ENCODE data around the gene MMP20.

MMP20 gene

GRCh38 chr11:102590276-102591049, 34.7 kb downstream of the MMP20 start:
- no peak for DNase-seq

- DNase-seq = no peak
Observed at GRCh38 chr11:102589047-102589459, 36.1 kb downstream of the MMP20 start.

DNA sequence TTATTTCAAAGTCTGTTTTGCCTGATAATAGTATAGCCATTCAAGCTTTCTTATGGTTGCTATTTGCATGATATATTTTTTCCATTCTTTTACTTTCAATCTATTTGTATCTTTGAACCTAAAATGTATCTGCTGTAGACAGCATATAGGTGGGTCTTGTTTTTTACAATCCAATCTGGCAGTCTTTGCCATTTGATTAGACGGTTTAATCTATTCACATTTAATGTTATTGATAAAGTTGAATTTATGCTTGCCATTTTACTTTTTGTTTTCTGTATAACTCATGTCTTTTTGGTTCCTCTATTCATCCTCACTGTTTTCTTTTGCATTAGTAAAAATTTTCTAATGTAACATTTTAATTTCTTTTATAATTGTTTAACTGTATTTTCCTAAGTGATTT, 37.4 kb downstream of the MMP20 start:
- DNase-seq = no peak

GRCh38 chr11:102583141-102583873, 41.8 kb downstream of the MMP20 start:
- no peak for DNase-seq

DNA sequence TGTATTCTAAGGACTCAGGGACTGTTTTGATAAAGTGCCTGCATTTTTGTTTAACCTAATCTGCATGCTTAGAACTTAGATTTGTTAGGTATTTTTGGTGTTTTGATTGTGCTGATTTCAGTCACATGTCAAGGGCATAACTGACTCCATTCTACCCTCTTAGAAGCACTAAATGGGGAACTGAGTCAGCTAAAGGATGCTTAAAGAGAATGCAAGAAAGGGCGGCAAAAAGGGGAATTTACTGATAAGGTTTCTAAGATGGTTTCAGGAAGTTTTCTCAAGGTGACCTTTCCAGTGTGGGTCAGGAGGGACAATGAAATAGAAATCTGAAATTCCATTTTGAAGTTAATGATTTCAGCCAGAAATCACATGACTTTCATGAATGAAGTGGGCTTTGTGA, 43.0 kb downstream of the MMP20 start:
- DNase-seq = no peak

DNA sequence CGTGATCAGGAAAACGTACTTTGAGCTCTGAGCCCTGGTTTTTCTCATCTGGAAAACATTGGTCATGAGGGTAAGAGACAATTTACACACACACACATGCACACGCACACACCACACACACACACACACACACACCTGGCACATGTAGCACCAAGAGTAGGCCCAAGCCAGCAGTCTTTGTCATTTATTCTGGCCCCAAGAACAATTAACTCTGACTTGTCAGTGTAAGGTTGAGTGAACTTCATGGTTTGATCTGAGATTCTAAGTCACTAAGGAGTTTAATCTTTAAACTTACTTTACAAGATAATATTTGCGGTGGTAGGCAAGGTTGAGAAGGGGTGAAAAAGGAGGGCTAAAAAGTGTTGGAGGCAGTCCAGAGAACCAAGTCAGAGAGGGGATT, 44.1 kb downstream of the MMP20 start:
- DNase-seq = no peak

DNA sequence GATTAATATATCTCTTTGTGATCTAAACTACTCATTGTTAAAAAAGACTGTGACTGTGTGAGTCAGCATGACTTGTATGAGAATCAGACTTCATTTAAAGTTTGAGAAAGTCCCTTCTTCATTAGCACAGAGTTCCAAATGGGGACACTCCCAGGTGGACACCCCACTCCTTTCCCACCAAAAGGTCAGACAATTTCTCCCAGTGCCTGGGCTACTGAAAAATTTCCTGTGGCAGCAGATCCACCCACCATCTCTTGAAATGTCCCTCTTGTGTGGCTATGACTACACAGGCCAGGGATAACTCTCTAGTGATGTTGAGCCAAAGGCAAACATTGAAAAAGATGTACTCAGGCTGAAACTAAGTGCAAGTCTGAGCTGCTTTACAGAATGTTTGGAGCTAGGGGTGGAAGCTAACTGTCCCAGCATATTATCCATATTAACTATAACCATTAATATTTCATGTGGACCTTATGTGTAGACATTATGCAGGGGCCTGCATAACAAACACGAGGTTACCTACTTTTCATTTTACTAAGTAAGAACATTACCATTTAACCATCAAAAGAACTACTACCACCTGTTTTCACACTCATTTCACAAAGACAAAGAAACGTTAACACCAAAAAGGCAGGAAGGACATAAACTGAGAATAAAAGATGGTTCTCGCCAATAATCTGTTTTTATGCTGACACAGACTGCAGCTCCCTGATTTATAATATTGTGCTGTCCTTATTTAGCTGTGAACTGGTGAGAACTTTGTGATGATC, 44.8 kb downstream of the MMP20 start:
- no peak for DNase-seq

DNA sequence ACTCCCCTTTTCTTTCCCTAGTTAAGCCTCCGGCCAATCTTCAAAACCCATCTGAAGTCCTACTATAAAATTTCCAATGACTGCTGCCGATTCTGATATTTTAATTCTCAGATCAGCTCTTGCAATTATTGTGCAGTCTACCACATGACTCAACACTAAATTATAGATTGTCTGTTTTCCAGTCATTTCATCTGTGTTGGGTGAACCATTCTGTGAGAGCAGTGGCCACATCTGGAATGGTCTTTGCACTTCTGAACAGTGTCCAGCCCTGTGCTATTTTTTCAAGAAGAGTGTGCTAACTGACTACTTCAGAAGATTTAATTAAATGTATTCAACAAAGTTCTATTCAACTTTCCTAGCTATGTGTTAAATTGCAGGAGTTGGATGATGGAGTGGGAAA, 47.4 kb downstream of the MMP20 start:
- DNase-seq = no peak

DNA sequence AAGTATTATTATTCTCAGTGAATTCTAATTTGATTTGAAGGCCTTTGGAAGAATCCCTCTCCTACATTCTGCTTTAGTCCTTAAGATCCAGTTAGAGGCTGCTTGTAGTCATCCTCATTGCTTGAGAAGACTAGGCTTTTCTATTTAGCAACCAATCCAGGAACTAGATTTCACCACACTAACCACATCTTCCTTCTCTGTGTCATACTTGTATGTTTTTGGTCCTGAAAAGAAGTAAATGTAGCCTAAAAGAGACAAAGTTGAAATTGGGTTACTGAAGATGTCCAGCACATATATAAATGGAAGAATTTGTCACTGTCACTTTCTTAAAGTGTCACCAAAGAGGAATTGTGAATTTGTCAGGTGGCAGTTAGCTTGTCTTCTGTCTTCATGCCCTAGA, 48.0 kb downstream of the MMP20 start:
- DNase-seq = no peak

GRCh38 chr11:102576350-102576749, 48.8 kb downstream of the MMP20 start:
- no peak for DNase-seq

- no peak for DNase-seq
Observed at GRCh38 chr11:102575012-102575411, 50.1 kb downstream of the MMP20 start.

DNA sequence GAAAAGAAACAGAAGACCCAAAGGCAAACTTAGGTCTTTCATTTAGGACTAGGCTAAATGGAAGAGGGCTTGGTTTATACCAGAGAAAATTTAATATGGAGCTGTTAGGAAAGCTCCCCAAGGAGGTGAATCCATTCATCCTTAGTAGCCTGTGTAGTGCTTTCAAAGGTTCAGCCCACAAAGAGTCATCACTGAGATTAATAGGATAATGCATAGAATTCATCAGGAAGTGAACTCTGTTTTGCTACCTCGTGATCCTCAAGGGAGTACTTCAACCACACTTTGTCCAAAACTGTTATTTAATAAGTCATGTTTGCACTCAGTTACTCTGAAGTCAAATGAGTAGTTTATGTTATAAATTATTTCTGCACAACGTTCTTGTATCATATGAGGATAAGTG, 51.3 kb downstream of the MMP20 start:
- peak; percentile 78 for DNase-seq

DNA sequence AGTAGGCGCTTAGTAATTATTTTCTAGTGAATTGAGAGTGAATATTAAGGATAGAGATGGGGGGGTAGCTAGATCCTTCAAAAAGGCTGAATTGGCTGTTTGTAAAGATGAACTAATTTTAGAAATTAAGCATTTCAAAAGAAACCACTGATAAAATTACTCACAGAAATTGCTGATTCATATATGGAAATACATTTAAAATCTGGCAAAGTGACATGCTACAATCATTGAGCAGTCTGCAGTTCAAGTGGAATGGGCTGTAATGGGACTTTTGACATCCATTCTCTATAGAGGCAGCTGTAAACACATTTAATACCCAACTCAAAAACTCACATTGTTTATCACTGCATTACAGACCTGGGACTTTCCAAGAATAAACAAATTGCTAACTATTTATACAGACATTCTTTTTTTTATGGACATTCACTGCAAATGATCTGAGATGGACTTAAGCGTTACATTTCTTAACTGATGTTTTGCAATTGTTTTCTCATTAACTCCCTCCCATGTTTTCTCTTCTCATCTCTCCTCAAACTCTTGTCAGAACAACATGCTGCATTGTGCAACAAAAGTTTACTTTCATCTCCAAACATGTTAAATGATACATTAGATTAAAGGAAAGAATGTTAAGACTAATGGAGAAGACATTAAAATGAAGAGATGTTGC, 52.4 kb downstream of the MMP20 start:
- DNase-seq = no peak

DNA sequence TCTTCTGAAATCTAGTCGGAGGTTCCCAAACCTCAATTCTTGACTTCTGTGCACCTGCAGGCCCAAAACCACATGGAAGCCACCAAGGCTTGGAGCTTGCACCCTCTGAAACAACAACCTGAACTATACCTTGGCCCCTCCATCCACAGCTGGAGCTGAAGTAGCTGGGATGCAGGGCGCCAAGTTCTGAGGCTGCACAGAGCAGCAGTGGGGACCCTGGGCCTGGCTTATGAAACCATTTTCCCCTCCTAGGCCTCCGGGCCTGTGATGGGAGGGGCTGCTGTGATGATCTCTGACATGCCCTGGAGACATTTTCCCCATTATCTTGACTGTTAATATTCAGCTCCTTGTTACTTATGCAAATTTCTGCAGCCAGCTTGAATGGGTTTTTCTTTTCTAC, 56.3 kb downstream of the MMP20 start:
- DNase-seq = no peak

DNA sequence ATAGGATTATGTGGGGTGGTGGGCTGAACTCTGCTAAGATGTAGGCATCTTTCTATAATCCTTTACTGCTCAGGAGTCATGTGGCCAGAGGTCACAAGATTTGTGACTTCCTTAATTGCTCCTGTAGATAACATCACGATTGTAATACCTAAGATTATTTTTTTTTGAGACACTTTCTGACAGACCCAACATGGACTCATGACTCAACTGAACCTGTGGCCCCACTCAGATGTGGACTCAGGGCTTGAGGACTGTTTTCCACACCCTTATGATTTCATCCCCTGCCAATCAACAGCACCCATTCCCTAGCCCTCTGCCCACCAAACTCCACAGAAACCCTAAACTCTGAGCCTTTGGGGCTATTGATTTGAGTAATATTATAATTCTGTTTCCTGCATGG, 59.0 kb downstream of the MMP20 start:
- DNase-seq = no peak

GRCh38 chr11:102564110-102564509, 61.0 kb downstream of the MMP20 start:
- no peak for DNase-seq

GRCh38 chr11:102561636-102562035, 63.5 kb downstream of the MMP20 start:
- DNase-seq = no peak

DNA sequence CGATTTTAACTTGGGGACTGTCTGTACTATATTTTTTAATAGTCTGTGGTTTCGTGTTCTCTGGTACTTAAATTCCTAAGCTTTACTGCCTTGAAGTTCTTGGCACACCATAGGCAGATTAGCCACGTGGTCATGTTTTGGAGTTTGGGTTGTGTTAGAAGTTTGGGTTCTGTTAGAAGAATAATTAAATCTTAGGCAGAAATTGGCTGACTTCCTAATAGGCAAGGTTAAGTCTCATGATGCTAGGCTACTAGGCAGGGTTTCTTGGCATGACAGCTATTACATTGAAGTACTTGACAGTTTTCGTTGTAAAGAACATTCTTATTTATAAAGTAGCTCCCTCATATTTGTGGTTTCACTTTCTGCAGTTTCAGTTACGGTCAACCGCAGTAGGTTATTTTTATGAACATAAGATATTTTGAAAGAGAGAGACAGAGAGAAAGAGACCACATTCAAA, 64.5 kb downstream of the MMP20 start:
- DNase-seq = no peak

DNA sequence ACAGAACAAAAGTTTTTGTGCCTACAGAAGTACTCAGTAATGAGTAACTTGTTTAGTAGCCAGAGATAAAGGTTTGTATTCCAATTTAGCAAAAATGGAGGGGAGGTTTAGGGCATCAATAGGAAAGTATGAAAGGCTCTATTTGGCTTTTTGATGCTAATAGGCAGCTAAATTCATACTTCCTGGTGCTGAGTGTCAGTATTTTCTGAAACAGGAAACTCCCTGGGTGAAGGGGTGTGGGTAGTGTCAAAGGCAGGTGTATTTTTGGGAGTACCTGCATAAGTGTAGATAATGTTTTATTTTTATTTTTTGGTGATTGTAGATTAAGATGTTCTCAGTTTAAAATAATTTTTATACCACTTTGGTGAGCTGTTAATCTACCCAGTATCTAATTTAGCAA, 65.3 kb downstream of the MMP20 start:
- no peak for DNase-seq

DNA sequence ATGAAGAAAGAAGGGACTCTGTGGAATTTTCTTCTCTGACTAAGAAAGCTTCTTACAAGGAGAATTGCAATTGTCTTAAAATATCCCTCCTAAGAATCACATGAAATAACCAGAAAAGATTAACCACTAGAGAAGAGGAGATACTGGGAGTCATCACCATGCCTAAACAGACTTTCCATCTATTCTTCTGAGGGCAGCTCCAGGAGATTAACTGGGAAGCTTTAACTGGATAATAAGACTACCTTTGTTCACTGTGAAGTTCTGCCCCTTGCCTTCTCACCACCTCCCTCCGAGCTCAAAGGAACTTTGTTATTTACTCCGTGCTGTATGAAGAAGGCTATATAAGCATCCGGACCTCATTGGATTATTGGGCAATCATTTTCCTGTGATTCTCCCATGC, 70.0 kb downstream of the MMP20 start:
- DNase-seq = no peak

DNA sequence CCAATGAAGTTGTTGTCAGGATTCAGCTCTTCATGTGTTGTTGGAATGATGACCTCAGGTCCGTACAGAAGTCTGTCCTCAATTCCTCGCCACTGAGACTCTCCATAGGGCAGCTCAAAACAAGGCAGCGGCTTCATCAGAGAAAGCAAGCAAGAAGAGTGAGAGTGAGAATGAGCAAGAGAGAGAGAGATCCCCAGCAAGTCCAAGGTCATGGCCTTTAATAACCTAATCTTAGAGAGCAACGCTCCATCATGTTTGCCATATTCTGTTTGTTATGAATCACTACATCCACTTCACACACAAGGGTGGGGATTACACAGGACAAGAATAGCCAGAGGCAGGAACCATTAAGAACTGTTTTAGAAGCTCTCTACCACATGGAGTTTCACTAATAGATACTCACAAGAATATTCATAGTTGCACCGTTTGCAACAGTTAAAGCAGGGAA, 71.3 kb downstream of the MMP20 start:
- no peak for DNase-seq

DNA sequence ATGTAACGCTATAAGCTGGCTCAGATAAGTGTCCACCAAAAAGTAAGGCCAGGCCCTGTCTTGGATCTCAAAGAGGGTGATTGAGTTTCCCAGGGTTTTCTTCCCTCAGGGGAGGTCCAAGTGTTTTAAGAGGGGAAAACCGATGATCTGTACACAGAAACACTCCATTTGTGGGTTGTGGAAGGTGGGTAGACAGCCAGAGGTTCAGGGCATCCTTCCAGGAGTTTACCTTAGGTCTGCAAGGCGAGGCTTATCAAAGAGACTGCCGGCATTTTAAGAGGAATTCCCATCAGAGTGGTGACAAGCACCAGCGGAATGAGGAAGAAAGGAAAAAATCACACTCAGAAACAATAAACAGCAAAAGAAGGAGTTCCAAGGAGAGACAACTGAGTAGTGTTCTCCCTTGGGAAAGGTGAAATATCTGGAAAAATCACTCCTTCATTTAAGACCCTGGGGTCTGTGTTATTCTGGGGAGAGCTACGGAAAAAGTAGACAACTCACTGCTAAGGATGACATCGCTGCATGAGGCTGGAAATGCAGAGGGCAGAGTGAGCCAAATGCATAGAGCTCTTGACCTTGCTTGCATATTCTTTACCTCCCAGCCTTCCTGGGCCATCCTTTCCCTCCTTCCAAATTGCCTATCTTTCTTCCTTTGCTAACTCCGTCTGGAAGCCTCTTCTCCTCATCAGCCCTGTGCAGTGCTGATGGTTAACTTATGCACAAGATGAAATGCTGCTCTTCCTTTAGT, 72.5 kb downstream of the MMP20 start:
- no peak for DNase-seq

Data from DMS153 (cell line).